Loucy (cell line): ENCODE results near the gene HERC5.
"Not testable (repeated sequence)": the region's sequence is repeated elsewhere in the genome, so short reads cannot be mapped to it uniquely, and the experiment has no call there.

Experiments used
- H2AFZ ChIP-seq: fragments of 200-600 bp; sonication (generic); 2 replicates; pipeline ENCODE4 v1.6.0; 2016; ENCODE audit warnings: antibody characterized with exemption, mild to moderate bottlenecking, low read length, moderate library complexity
- H3F3A ChIP-seq: fragments of 200-600 bp; 2 replicates; pipeline ENCODE4 v1.6.0; 2016; ENCODE audit warnings: antibody characterized with exemption, low read depth, mild to moderate bottlenecking
- H3K27me3 ChIP-seq: fragments of 200-600 bp; sonication (generic); 2 replicates; pipeline ENCODE4 v1.6.1; 2014; ENCODE audit warnings: low read length, mild to moderate bottlenecking; ENCODE audit not compliant: insufficient read depth, poor library complexity, severe bottlenecking
- H3K36me3 ChIP-seq: fragments of 200-600 bp; sonication (generic); 2 replicates; pipeline ENCODE4 v1.6.1; 2016; ENCODE audit warnings: low read length; ENCODE audit not compliant: insufficient read depth
- H3K4me1 ChIP-seq: fragments of 200-600 bp; sonication (generic); 2 replicates; pipeline ENCODE4 v1.5.1; 2014; ENCODE audit warnings: low read length, mild to moderate bottlenecking; ENCODE audit not compliant: insufficient read depth, poor library complexity, severe bottlenecking
- H3K4me2 ChIP-seq: fragments of 200-600 bp; sonication (generic); 2 replicates; pipeline ENCODE4 v1.6.0; 2014; ENCODE audit warnings: antibody characterized with exemption, low read length, low read depth, mild to moderate bottlenecking; ENCODE audit not compliant: poor library complexity, severe bottlenecking
- H3K4me3 ChIP-seq: fragments of 200-600 bp; sonication (generic); 2 replicates; pipeline ENCODE4 v1.5.1; 2014; ENCODE audit warnings: low read length, mild to moderate bottlenecking, mixed read lengths; ENCODE audit not compliant: poor library complexity, severe bottlenecking
- H3K79me2 ChIP-seq: fragments of 200-600 bp; sonication (generic); 2 replicates; pipeline ENCODE4 v1.6.1; 2014; ENCODE audit warnings: low read length; ENCODE audit not compliant: insufficient read depth
- H3K9ac ChIP-seq: fragments of 200-600 bp; sonication (generic); 2 replicates; pipeline ENCODE4 v1.6.0; 2014; ENCODE audit warnings: mild to moderate bottlenecking, low read depth, low read length, moderate library complexity; ENCODE audit not compliant: poor library complexity, severe bottlenecking
- H3K9me2 ChIP-seq: fragments of 200-600 bp; sonication (generic); replicated peaks from 2 replicates; pipeline ENCODE4 v1.6.1; 2016; ENCODE audit warnings: low read depth, low read length, mixed read lengths
- H3K9me3 ChIP-seq: fragments of 200-600 bp; sonication (generic); 2 replicates; pipeline ENCODE4 v1.6.1; 2014; ENCODE audit warnings: mild to moderate bottlenecking, antibody characterized with exemption, low read length, low read depth; ENCODE audit not compliant: insufficient read depth
- H4K20me1 ChIP-seq: fragments of 200-600 bp; sonication (generic); 2 replicates; pipeline ENCODE4 v1.6.0; 2014; ENCODE audit warnings: antibody characterized with exemption, low read length, mild to moderate bottlenecking; ENCODE audit not compliant: insufficient read depth, poor library complexity, severe bottlenecking
- EZH2phosphoT487 ChIP-seq: fragments of 200-600 bp; IDR thresholded peaks from 2 replicates; pipeline ENCODE4 v1.6.1; 2018; ENCODE audit warnings: antibody characterized with exemption, mild to moderate bottlenecking, moderate library complexity, borderline replicate concordance
- TF ChIP-seq, protein P1 (sequence below): fragments of 200-600 bp; sonication (generic); conservative IDR thresholded peaks from 2 replicates; pipeline ENCODE4 v1.5.1; 2014; ENCODE audit warnings: mild to moderate bottlenecking, antibody characterized with exemption, low read length

The HERC5 gene

GRCh38 chr4:88435987-88436693, 20.8 kb upstream of the HERC5 start:
- TF ChIP-seq EZH2phosphoT487 = no peak
- TF ChIP-seq, protein P1, sequence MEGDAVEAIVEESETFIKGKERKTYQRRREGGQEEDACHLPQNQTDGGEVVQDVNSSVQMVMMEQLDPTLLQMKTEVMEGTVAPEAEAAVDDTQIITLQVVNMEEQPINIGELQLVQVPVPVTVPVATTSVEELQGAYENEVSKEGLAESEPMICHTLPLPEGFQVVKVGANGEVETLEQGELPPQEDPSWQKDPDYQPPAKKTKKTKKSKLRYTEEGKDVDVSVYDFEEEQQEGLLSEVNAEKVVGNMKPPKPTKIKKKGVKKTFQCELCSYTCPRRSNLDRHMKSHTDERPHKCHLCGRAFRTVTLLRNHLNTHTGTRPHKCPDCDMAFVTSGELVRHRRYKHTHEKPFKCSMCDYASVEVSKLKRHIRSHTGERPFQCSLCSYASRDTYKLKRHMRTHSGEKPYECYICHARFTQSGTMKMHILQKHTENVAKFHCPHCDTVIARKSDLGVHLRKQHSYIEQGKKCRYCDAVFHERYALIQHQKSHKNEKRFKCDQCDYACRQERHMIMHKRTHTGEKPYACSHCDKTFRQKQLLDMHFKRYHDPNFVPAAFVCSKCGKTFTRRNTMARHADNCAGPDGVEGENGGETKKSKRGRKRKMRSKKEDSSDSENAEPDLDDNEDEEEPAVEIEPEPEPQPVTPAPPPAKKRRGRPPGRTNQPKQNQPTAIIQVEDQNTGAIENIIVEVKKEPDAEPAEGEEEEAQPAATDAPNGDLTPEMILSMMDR = no peak
- H2AFZ ChIP-seq = no peak overlapping the region
- no peak overlapping the region for H3K9ac ChIP-seq
- no peaks in the 10 kb centered on the region for H4K20me1 ChIP-seq
- no peaks in the 10 kb centered on the region for H3K36me3 ChIP-seq
- H3K27me3 ChIP-seq = no peaks in the 10 kb centered on the region
- H3K79me2 ChIP-seq = no peaks in the 10 kb centered on the region
- no peaks in the 10 kb centered on the region for H3F3A ChIP-seq
- no peaks in the 10 kb centered on the region for H3K9me3 ChIP-seq
- no peaks in the 10 kb centered on the region for H3K9me2 ChIP-seq
- H3K4me2 ChIP-seq = no peak overlapping the region
- H3K4me1 ChIP-seq = no peaks in the 10 kb centered on the region
- no peak overlapping the region for H3K4me3 ChIP-seq

- not testable (repeated sequence) for H3F3A ChIP-seq, H3K4me2 ChIP-seq, H3K9me3 ChIP-seq, H3K9me2 ChIP-seq, H2AFZ ChIP-seq, H3K4me3 ChIP-seq, H4K20me1 ChIP-seq, H3K4me1 ChIP-seq, H3K36me3 ChIP-seq, H3K27me3 ChIP-seq, H3K9ac ChIP-seq, H3K79me2 ChIP-seq
These were observed 19.0 kb upstream of the HERC5 start for GRCh38 chr4:88437873-88438272.

DNA sequence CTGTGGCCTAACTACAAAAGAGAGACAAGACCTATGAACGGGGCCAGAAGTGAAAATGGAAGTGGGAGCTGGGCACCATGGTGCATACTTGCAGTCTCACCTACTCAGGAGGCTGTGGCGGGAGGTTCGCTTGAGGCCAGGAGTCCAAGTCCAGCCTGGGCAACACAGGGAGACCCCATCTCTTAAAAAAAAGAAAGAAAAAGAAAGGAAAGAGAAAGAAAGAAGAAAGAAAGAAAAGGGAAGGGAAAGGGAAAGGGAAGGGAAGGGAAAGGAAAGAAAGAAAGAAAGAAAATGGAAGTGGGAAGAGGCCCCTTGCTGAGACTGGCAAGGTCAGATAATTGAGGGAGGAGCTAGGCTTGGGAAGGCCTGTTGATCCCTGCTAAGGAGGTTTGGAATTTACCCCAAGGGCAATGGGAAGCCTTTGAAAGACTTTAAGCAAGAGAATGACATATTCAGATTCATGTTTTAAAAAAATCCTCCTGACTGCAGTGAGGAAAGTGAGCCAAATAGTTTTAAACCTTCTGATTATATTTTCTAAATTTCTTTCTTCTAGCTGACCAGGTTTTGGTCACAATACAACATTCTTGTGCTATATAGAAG, 17.7 kb upstream of the HERC5 start:
- no peaks in the 10 kb centered on the region for H3K4me1 ChIP-seq
- no peaks in the 10 kb centered on the region for H3K9me2 ChIP-seq
- H3K79me2 ChIP-seq = no peaks in the 10 kb centered on the region
- H3F3A ChIP-seq = no peaks in the 10 kb centered on the region
- H3K9ac ChIP-seq = no peak overlapping the region
- no peak for TF ChIP-seq EZH2phosphoT487
- TF ChIP-seq, protein P1 = no peak
- no peak overlapping the region for H3K4me3 ChIP-seq
- H4K20me1 ChIP-seq = no peaks in the 10 kb centered on the region
- H3K27me3 ChIP-seq = no peaks in the 10 kb centered on the region
- no peaks in the 10 kb centered on the region for H3K36me3 ChIP-seq
- H3K4me2 ChIP-seq = no peak overlapping the region
- no peak overlapping the region for H2AFZ ChIP-seq
- H3K9me3 ChIP-seq = no peaks in the 10 kb centered on the region

DNA sequence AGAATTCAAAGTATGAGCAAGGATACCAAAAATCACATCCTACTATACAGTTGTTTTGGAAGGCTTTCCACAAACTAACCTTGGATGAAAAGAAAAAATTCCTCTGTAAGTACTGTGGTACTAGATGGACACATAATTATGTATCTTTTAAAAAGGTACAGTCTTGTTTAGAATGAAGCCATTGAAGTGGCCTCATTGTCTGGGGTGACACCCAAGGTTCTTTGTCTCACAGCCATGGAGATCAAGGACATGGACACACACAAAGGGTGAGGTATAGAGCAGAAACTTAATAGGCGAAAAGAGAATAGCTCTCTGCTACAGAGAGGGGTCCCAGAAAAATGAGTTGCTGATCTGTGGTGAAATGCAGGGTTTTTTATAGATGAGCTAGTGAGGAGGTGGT, 16.8 kb upstream of the HERC5 start:
- Histone ChIP-seq H3K79me2 (no peaks in the 10 kb centered on the region), H3K4me2 (no peak overlapping the region), H3K9ac (no peak overlapping the region), H3K9me3 (no peaks in the 10 kb centered on the region), H3K4me1 (no peaks in the 10 kb centered on the region), H3K27me3 (no peaks in the 10 kb centered on the region), H4K20me1 (no peaks in the 10 kb centered on the region), H3F3A (no peaks in the 10 kb centered on the region), H3K36me3 (no peaks in the 10 kb centered on the region), H3K4me3 (no peak overlapping the region), H2AFZ (no peak overlapping the region), H3K9me2 (no peaks in the 10 kb centered on the region)
- TF ChIP-seq, protein P1 = no peak
- TF ChIP-seq EZH2phosphoT487 = no peak
